Dermis microvascular lymphatic vessel endothelial cell (primary cell): ENCODE results near the gene SELP. TPM values are rescaled to one million over a fixed set of nuclear protein-coding genes. Genes with fewer than 3 reads are reported as not detected.
"Not testable (repeated sequence)": the region's sequence is repeated elsewhere in the genome, so short reads cannot be mapped to it uniquely, and the experiment has no call there.

ENCODE experiments used
- DNase-seq, 2 donors: peaks; one replicate each; pipeline versions ENCODE4 v3.0.0 to v3.0.0-alpha.2; 2010; ENCODE audit warnings: low read depth in 2 of 2
- total RNA-seq: library from RNA; depleted of rRNA; stranded (reverse); fragments of >200 nt; gene quantifications from 2 replicates; pipeline ENCODE4 v1.2.1, GENCODE V29; 2014

The SELP gene
- 0.13 and 8.2 TPM in 2 replicates for total RNA-seq

DNA sequence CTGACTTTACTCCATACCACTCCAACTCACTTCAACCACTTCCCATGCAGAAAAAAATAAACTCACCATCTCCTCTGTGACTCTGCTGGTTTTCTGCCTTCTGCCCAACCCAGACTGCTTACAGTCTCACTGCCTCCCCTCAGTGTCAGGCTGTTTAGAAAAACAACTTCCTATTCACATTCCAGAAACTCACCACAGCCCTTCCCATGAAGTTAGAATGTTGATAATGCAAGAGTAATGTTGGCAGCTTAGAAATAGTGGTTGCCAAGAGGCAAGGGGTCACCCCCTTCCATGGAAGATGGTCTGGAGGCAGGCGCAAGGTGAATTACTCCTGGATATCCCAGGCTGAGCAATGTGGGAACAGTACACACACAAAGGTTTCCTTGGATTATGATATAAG is at the start of gene SELP:
SELP (minus strand) TSS at position 119 of the 400 bp plus-strand sequence; CDS start at position 69, 50 bp downstream.
- DNase-seq: peak; percentile 25 to 66

DNA sequence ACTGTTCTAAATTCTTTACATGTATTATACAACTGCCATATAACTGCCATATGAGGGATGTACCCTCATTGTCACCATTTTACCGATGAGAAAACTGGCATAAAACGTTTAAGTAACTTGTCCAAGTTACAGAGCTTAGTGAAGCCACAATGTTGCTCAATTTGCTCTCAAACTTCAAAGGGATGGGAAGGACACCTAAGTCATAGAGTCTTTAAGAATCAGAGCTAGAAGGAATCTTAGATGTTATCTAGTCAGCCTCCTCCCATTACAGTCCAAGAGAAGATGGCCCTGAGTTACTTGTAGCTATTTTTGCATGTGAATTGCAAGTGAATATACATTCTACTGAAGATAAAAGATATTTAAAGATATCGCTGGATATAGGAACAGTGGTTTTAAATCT is 49.8 kb upstream of the SELP start:
- DNase-seq: no peak

DNA sequence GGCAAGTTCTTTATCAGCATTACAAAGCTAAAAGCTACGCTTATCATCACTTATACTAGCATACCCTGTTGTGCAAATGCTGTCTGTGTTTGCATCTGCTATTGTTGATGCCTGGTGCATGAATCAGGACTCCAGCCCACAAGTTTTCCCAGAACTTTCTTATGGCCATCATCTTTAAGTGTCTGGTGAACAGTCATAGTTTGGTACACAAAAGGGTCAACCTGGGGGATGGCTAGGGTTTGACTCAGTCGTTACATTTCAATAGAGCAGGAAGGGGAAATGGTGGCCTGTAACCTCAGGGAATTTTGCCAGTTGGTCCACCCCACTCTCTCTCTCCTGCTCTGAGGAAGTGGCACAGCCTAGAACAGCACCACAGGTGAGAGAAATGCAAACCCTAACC is 46.1 kb upstream of the SELP start:
- peak in 1 of 2 donors; percentile 90 for DNase-seq

DNA sequence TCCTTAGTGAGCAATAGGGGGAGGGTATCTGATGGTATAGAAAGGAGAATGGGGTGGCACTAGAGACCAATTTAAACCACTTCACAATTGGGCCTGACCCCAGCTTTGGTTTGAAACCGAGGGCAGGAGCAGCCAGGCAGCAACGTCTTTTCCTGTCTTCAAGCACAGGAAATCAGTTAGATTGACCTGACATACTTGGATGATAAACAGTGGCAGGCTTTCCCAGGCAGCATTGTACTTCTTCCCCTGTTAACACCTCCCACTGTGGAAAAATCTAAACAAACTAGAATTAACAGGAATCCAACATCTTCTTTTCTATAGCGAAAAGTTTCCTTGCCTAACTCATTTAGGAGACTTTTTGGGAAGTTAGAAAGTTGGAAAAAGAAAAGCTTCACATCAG is 40.9 kb upstream of the SELP start:
- DNase-seq: peak in 1 of 2 donors; percentile 89

DNA sequence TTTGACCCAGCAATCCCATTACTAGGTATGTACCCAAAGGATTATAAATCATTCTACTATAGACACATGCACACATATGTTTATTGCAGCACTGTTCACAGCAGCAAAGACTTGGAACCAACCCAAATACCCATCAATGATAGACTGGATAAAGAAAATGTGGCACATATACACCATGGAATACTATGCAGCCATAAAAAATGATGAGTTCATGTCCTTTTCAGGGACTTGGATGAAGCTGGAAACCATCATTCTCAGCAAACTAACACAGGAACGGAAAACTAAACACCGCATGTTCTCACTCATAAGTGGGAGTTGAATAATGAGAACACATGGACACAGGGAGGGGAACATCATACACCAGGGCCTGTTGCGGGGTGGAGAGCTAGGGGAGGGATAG is 40.3 kb upstream of the SELP start:
- DNase-seq: not testable (repeated sequence)

DNA sequence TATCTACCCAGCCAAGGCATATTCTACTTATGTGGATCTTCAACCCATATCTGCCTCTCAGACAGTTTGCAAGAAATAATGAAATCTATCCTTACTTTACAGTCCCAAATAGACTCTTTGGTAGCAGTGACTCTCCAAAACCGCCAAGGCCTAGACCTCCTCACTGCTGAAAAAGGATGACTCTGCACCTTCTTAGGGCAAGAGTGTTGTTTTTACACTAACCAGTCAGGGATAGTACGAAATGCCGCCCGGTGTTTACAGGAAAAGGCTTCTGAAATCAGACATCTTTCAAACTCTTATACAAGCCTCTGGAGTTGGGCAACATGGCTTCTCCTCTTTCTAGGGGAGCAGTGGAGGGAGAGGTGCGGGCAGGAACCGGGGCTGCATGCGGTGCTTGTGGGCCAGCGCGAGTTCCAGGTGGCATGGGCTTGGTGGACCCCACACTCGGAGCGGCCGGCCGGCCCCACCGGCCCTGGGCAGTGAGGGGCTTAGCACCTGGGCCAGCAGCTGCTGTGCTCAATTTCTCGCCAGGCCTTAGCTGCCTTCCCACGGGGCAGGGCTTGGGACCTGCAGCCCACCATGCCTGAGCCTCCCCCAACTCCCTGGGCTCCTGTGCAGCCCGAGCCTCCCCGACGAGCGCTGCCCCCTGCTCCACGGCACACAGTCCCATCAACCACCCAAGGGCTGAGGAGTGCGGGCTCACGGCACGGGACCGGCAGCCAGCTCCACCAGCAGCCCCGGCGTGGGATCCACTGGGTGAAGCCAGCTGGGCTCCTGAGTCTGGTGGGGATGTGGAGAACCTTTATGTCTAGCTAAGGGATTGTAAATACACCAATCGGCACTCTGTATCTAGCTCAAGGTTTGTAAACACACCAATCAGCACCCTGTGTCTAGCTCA is 38.0 kb upstream of the SELP start:
- DNase-seq: not testable (repeated sequence)

DNA sequence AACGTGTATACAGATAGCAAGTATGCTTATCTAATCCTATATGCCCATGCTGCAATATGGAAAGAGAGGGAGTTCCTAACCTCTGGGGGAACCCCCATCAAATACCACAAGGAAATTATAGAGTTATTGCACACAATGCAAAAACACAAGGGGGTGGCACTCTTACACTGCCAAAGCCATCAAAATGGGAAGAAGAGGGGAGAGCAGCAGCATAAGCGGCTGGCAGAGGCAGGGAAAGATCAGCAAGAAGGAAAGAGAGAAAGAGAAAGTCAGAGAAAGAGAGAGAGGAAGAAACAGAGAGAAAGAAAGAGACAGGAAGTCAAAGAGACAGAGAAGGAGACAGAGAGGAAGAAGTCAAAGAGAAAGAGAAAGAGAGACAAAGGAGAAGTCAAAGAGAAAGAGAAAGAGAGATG is 37.3 kb upstream of the SELP start:
- not testable (repeated sequence) for DNase-seq

DNA sequence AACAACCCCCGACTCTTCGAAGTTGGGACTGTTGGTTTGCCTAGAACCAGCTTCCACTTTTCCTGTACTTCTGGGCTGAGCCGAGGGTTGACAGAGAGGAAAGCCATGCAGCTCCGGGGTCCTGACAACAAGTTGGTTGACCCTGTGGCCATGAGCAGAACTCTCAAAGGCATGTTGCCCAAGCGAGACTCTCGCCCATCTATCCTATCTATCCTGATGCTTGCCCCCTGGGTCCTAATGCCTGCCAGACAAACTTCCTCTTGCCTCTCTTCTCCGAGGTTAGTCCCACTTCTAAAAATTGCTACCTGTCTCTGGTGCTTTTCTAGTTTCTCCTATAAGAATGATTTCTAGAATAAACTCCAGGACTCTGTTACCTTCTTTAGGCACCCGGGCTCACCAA is 32.8 kb upstream of the SELP start:
- not testable (repeated sequence) for DNase-seq

DNA sequence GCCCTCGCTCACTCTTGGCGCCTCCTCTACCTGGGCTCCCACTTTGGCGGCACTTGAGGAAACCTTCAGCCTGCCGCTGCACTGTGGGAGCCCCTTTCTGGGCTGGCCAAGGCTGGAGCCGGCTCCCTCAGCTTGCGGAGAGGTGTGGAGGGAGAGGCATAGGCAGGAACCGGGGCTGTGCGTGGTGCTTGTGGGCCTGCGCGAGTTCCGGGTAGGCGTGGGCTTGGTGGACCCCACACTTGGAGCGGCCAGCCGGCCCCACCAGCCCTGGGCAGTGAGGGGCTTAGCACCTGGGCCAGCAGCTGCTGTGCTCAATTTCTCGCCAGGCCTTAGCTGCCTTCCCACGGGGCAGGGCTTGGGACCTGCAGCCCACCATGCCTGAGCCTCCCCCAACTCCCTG is 31.1 kb upstream of the SELP start:
- DNase-seq: not testable (repeated sequence)

DNA sequence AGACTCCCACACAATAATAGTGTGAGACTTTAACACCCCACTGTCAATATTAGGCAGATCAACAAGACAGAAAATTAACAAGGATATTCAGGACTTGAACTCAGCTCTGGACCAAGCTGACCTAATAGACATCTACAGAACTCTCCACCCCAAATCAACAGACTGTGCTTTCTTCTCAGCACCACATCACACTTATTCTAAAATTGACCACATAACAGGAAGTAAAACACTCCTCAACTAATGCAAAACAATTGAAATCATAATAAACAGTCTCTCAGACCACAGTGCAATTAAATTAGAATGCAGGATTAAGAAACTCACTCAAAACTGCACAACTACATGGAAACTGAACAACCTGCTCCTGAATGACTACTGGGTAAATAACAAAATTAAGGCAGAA is 28.9 kb upstream of the SELP start:
- DNase-seq: not testable (repeated sequence)

DNA sequence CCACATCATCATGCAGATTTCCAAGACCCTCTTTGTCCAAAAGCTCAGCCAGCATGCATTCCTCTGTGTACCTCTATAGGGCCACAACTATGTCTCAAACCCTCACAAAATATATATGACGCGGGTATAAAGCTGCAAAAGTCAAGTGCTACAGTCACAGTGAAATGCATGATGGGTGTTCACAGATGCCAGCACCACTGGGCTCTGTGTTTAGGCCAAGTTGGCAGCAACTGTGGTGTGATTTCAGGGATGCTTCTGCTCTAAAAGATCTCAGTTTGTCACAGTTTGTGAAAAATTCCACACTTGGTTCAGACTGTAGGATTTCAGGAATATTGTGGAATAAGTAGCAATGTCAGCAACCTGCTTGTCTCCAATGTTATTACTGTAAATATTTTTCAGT is 23.9 kb upstream of the SELP start:
- no peak for DNase-seq

DNA sequence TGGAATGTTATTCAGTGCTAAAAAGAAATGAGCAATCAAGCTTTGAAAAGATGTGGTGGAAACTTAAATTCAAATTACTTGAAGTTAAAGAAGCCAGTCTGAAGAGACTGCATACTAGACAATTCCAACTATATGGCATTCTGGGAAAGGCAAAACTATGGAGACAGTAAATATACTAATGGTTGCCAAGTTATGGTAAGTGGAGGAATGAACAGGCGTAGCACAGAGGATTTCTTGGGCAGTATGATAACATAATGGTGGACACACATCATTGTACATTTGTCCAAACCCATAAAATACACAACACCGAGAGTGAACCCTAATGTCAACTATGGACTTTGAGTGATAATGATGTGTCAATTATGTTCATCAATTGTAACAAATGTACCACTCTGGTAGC is 21.1 kb upstream of the SELP start:
- no peak for DNase-seq

DNA sequence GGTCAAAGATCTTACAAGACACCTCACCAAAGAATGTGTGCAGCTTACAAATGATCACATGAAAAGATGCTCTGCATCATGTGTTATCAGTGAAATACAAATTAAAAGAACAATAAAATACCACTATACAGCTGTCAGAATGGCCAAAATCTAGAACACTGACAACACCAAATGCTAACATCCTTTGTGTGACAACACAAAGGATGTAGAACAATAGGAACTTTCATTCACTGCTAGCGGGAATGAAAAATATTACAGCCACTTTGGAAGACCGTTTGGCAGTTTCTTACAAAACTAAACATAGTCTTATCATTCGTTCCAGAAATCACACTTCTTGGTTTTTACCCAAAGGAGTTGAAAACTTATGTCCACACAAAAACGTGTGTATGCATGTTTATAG is 20.6 kb upstream of the SELP start:
- no peak for DNase-seq

DNA sequence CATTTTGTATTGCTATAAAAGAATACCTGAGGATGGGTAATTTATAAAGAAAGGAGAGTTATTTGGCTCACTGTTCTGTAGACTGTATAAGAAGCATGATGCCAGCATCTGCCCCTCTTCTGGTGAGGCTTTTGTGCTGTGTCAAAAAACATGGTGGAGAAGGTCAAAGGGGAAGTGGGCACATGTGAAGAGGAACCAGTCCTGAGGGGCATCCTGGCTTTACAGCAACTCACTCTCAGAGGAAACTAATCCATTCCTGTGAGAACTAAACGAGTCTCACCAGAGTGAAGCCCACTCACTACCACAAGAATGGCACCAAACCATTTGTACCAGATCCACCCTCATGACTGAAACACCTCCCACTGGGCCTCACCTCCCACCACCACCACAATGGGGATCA is 18.8 kb upstream of the SELP start:
- no peak for DNase-seq

DNA sequence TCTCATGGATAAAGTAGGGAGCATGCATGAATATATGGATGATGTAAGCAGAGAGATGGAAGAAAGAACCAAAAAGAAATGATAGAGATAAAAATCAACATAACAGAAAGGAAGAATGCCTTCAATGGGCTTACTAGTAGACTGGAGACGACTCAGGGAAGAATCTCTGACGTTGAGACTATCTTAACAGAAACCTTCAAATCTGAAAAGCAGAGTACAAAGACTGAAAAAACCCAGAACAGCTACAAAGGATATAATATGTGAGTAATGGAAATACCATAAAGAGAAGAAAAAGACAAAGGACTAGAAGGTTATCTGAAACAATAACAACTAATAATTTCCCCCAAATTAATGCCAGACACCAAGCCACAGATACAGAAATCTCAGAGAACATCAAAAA is 18.3 kb upstream of the SELP start:
- DNase-seq: no peak

DNA sequence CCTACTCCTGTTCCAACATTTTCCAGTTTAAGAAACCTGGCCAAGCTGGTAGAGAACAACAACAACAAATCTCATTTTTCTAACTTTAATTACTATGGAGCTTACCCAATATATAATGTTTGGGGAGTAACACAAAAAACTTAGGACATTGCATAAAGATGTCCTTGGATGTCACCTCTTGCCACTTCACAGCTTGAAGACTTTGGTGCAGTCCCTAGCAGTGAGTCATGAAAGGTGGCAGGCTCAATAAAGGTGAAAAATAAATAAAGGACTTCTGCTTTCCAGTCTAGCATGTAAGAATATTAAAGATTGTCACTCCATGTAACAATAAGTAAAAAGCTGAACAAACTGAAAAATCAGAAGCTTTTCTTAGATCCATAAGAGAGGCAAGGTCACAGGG is 17.6 kb upstream of the SELP start:
- DNase-seq: no peak

DNA sequence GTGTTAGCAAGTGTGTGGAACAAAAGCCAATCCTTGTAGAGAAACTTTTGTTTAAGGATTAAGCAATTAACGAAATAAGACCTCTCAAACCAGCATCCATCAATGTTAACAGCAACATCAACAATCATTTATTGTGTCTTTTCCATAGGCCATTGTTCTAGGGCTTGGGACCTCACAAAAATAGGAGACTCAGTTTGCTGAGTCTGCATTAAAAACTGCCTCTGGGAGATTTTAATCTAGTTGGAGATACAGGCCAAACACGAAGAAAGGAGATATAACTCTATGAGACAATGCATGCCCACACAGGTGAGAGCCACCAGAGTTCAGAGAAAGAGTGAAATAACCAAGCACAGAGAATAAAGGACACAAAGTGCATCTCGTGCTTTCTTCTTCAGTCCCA is 14.4 kb upstream of the SELP start:
- no peak for DNase-seq

DNA sequence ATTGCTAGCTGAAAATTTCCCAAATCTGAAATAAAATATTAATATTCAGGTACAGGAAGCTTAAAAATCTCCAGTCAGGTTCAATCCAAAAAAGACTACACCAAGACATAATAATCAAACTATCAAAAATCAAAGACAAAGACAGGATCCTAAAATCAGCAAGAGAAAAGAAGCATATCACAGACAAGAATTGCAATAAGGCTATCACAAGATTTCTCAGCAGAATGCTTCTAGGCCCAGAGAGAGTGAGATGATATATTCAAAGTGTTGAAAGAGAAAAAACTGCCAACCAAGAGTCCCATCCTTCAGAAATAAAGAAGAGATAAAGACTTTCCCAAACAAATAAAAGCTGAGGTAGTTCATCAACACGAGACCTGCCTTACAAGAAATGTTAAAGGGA is 5.0 kb upstream of the SELP start:
- no peak for DNase-seq

DNA sequence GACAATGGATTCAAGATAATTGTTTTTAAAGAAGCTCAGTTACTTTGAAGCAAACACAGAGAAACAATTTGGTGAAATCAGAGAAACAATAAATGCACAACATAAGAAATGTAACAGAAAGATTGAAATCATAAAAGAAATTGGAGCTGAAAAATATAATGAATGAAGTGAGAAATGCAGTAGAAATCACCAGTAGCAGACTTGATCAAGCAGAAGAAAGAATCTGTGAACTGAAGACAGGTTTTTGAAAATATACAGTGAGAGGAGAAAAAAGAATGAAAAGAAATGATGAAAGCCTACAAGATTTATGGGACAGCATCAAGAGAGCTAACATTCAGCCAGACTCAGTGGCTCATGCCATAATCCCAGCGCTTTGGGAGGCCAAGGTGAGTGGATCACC is 4.2 kb upstream of the SELP start:
- no peak for DNase-seq

DNA sequence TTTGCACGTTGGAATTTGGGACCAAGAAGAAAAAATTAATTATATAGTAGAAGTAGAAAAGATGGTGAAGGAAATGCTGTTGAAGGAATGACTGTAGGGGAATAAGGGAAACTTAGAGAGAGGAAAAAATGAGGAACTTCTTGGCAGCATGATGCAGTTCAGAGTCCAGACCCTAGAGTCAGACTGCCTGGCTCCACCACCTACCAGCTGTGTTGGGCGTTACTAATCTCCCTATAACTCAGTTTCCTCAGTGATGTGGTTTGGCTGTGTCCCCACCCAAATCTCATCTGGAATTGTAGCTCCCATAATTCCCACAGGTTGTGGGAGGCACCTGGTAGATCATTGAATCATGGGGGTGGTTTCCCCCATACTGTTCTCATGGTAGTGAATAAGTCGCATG is 1.3 kb upstream of the SELP start:
- no peak for DNase-seq

DNA sequence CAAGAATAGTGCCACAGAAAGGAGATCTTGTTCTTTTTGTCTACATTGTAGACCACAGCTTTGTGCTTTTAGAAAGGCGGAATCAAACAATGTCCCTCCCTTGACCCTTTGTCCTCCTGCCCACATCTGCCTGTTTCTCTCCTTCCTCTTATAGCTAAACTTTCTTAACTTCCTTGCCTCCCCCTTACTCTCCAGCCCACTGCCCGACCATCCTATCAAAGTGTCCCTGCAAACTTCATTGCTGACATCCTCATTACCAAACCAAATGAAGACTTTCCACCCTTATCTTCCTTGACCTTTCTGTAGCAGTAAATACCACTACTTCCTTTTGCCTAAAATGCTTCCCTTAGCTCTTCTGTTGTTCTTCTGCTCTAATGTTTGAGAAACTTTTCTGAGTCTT is 5.0 kb downstream of the SELP start:
- no peak for DNase-seq

DNA sequence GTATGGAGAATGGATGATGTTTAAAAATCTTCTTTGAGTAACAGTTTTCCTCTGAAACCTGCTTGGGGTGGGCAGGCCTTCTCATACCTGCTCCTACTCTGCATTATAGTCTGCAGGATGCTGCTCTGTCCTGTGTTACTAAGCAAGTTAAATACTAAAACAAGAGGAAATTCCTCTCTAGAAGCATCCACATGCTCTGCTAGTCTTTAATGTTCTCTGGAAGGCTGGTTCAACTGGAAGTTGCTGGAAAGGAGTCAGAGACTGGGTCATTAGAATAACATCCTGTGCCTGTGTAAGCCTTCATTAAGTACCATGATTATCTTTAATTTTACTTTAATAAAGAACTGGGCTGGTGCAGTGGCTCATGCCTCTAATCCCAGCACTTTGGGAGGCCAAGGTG is 5.8 kb downstream of the SELP start:
- peak in 1 of 2 donors; percentile 69 for DNase-seq

DNA sequence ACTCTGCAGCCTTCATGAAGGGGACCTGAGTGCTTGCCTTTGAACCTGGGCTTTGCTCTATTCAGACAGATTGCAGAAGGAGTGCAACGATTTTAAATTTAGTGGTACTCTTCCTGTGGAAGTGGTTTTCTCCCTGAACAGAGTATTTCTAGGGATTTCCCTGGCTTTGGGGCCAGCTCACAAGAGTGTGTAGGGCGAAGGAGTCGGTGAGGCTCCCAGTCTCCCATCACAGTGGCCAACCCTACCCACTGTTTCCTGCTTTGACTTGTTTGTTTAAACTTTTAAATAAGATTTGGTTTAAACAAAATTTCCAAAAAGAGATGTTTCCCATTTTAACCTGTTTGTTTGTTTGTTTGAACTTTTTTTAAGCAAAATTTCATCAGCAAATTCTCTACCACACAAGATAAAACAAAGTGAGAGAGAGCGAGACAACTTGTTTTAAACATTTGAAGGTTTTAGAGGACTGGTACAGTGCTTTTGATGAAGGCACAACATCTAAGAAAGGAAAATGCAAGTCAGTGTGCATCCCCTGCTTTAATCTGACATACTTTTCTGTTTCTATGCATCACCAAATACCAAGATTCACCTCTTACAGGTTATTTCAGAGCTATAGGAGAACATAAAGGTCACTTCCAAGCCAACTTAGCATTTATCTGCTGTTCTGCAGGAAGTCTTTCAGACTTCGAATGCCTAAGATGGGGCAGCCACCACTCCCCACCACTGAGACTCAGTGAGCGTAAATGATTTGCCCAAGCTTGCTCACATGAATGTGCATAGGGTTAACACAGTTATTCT is 6.6 kb downstream of the SELP start:
- DNase-seq: no peak
